Adipose tissue (tissue), 3 donors: ENCODE results near the gene CHN2. TPM values are rescaled to one million over a fixed set of nuclear protein-coding genes. Genes with fewer than 3 reads are reported as not detected.

Experiments
- H3K27ac ChIP-seq: one replicate; pipeline ENCODE4 v1.5.1; 2013; ENCODE audit warnings: low read depth, low read length
- WGBS, 3 donors: extraction: QIAGEN DNeasy Blood & Tissue Kit; methylation state at CpG; one replicate each; pipeline ENCODE4 v1.1.7; 2013; 5-methylcytosine and 5-hydroxymethylcytosine counted together
- polyA plus RNA-seq, 3 donors: library from polyadenylated mRNA; stranded (reverse); fragments of 200-250 nt; gene quantifications; one replicate each; pipeline ENCODE4 v1.2.3, GENCODE V29; 2013
- donor health status: healthy with polysubstance abuse.
- donor health status: Bipolar disorder and iron deficiency.
- donor health status: healthy.

CHN2 gene
- polyA plus RNA-seq, 3 donors, result 1.7 to 8.9 (median 7.8) TPM

- 60 to 71% (median 67%) methylated on average over 15 of the region's 15 CpGs for WGBS, 3 donors
Measured at GRCh38 chr7:29289156-29290021, 94.8 kb downstream of the CHN2 start.

GRCh38 chr7:29290829-29291228 lies 96.3 kb downstream of the CHN2 start:
- WGBS, 3 donors, result 90 to 96% (median 95%) methylated on average over 6 of the region's 6 CpGs

More at GRCh38 chr7:29289156-29290021, 94.8 kb downstream of the CHN2 start:
- H3K27ac ChIP-seq, result no peak overlapping the region

GRCh38 chr7:29291723-29292618 lies 97.4 kb downstream of the CHN2 start:
- no peak overlapping the region for H3K27ac ChIP-seq
- WGBS, 3 donors, result 49 to 90% (median 80%) methylated on average over 9 of the region's 9 CpGs

More at GRCh38 chr7:29290829-29291228, 96.3 kb downstream of the CHN2 start:
- no peak overlapping the region for H3K27ac ChIP-seq

GRCh38 chr7:29292886-29293658 lies 98.5 kb downstream of the CHN2 start:
- no peak overlapping the region for H3K27ac ChIP-seq
- WGBS, 3 donors, result 83 to 90% (median 87%) methylated on average over 12 of the region's 12 CpGs

GRCh38 chr7:29296421-29296820 lies 101.8 kb downstream of the CHN2 start:
- H3K27ac ChIP-seq, result no peak overlapping the region

GRCh38 chr7:29297194-29297890 lies 102.8 kb downstream of the CHN2 start:
- H3K27ac ChIP-seq, result no peak overlapping the region
- 80 to 85% (median 83%) methylated on average over 16 of the region's 16 CpGs for WGBS, 3 donors

- H3K27ac ChIP-seq, result no peak overlapping the region
- WGBS, 3 donors, result 88 to 90% (median 90%) methylated on average over 6 of the region's 6 CpGs
Measured at GRCh38 chr7:29299086-29299485, 104.5 kb downstream of the CHN2 start.

GRCh38 chr7:29300026-29300480 lies 105.5 kb downstream of the CHN2 start:
- no peak overlapping the region for H3K27ac ChIP-seq
- 44 to 61% (median 50%) methylated on average over 4 of the region's 4 CpGs for WGBS, 3 donors

GRCh38 chr7:29300649-29301048 lies 106.1 kb downstream of the CHN2 start:
- WGBS, 3 donors, result 81 to 91% (median 90%) methylated on average over 1 of the region's 1 CpG

GRCh38 chr7:29302666-29303395 lies 108.3 kb downstream of the CHN2 start:
- WGBS, 3 donors, result 89 to 91% (median 91%) methylated on average over 12 of the region's 12 CpGs

More at GRCh38 chr7:29300649-29301048, 106.1 kb downstream of the CHN2 start:
- H3K27ac ChIP-seq, result no peak overlapping the region

GRCh38 chr7:29304756-29305155 lies 110.2 kb downstream of the CHN2 start:
- no peak overlapping the region for H3K27ac ChIP-seq
- 47 to 63% (median 63%) methylated on average over 6 of the region's 6 CpGs for WGBS, 3 donors

More at GRCh38 chr7:29302666-29303395, 108.3 kb downstream of the CHN2 start:
- H3K27ac ChIP-seq, result no peak overlapping the region

- WGBS, 3 donors, result 84 to 88% (median 85%) methylated on average over 5 of the region's 5 CpGs
- no peak overlapping the region for H3K27ac ChIP-seq
Measured at GRCh38 chr7:29306319-29306991, 111.9 kb downstream of the CHN2 start.

- H3K27ac ChIP-seq, result no peak overlapping the region
- 90 to 96% (median 91%) methylated on average over 6 of the region's 6 CpGs for WGBS, 3 donors
Measured at GRCh38 chr7:29308424-29308823, 113.8 kb downstream of the CHN2 start.

GRCh38 chr7:29309041-29309854 lies 114.7 kb downstream of the CHN2 start:
- 82 to 93% (median 91%) methylated on average over 9 of the region's 9 CpGs for WGBS, 3 donors
- no peak overlapping the region for H3K27ac ChIP-seq

GRCh38 chr7:29310625-29311024 lies 116.0 kb downstream of the CHN2 start:
- no peak overlapping the region for H3K27ac ChIP-seq

- 92 to 97% (median 93%) methylated on average over 3 of the region's 3 CpGs for WGBS, 3 donors
- H3K27ac ChIP-seq, result no peak overlapping the region
Measured at GRCh38 chr7:29311314-29311713, 116.7 kb downstream of the CHN2 start.
